Measurements from ENCODE around the gene CDK8. TPM values are rescaled to one million over a fixed set of nuclear protein-coding genes. Genes with fewer than 3 reads are reported as not detected.

Gene CDK8
- total and polyA plus RNA-seq, 10 of the 15 experiments (the other 5 are each of a cell fraction or from before 2014, with no cell fraction given) = 8.6 to 23.5 (median 12.5) TPM

DNA sequence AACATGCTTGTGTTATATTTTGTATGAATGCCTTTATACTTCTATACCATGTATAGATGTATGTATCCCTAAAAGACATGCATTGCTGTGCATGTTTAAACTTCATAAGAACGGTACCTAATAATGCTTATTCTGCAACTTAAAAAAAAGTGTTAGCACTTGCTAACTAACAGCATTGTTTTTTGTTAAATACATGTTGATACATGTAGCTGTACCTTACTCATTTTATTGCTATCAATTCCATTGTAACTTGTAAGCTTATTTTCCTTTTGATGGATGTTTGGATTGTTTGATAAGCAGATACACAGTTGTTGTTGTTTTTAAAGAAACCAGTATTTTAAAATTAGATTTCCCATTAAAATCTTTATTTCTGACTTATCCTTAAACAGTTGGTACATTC, 53.8 kb downstream of the CDK8 start (continued):
- TF ChIP-seq, protein P1, sequence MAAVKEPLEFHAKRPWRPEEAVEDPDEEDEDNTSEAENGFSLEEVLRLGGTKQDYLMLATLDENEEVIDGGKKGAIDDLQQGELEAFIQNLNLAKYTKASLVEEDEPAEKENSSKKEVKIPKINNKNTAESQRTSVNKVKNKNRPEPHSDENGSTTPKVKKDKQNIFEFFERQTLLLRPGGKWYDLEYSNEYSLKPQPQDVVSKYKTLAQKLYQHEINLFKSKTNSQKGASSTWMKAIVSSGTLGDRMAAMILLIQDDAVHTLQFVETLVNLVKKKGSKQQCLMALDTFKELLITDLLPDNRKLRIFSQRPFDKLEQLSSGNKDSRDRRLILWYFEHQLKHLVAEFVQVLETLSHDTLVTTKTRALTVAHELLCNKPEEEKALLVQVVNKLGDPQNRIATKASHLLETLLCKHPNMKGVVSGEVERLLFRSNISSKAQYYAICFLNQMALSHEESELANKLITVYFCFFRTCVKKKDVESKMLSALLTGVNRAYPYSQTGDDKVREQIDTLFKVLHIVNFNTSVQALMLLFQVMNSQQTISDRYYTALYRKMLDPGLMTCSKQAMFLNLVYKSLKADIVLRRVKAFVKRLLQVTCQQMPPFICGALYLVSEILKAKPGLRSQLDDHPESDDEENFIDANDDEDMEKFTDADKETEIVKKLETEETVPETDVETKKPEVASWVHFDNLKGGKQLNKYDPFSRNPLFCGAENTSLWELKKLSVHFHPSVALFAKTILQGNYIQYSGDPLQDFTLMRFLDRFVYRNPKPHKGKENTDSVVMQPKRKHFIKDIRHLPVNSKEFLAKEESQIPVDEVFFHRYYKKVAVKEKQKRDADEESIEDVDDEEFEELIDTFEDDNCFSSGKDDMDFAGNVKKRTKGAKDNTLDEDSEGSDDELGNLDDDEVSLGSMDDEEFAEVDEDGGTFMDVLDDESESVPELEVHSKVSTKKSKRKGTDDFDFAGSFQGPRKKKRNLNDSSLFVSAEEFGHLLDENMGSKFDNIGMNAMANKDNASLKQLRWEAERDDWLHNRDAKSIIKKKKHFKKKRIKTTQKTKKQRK (IDR thresholded peaks at IDR 0.05; ENCODE audit: low read depth, low read length) = no peak
- TF ChIP-seq BCL11A (IDR thresholded peaks at IDR 0.05; ENCODE audit: low read depth, low read length) = no peak

DNA sequence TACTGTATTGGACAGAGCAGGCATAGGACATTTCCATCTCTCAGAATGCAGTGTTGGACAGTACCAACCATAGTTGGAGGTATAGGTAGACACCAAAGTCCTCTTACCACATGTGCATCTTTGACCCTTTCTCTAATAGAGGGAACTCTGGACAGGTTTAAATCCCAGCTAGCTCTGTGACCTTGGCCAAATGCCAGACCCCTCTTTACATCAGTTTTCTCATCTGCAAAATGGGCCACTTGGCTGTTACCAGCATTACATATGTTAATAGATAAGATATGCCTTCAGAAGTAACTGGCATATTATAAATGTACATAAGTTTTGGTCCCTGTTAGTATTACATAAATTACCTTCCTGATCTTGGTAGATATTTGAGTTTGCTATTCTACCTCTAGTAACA, 54.3 kb downstream of the CDK8 start:
- TF ChIP-seq BCL3 (IDR thresholded peaks at IDR 0.05; ENCODE audit: borderline replicate concordance, insufficient read depth, low read depth, low read length, poor library complexity, severe bottlenecking) (no peak), CHD1 (IDR thresholded peaks at IDR 0.05; ENCODE audit: low read depth, low read length) (no peak), ATF2 (IDR thresholded peaks at IDR 0.05; ENCODE audit: low read length) (no peak), STAT3 (IDR thresholded peaks at IDR 0.05; ENCODE audit: low read depth, low read length) (no peak), TARDBP (IDR thresholded peaks at IDR 0.05; ENCODE audit: borderline replicate concordance) (no peak), FOXM1 (IDR thresholded peaks at IDR 0.05; ENCODE audit: low read depth, low read length) (no peak), RUNX3 (IDR thresholded peaks at IDR 0.05; ENCODE audit: low read length) (no peak)
- Histone ChIP-seq H3K4me1 (ENCODE audit: control insufficient read depth, insufficient read depth, low read length) (no peaks in the 10 kb centered on the region), H3K4me3 (no peak overlapping the region), H3K9me3 (replicated peaks; ENCODE audit: control insufficient read depth, insufficient read depth, low read length) (peaks cover 3% of the 10 kb centered on the region; the same call in 2 of the 3 replicates), H3K36me3 (ENCODE audit: control insufficient read depth in 2 of 2, insufficient read depth in 2 of 2, low read length in 1 of 2) (no peaks in the 10 kb centered on the region), H3K27me3 (replicated peaks in 1 of 2; ENCODE audit: control insufficient read depth in 2 of 2, insufficient read depth in 2 of 2, low read length in 1 of 2) (no peaks in the 10 kb centered on the region), H3K9ac (ENCODE audit: control insufficient read depth, insufficient read depth, low read length) (no peak overlapping the region), H2AFZ (ENCODE audit: control insufficient read depth, low read depth, low read length) (no peak overlapping the region), H3K4me2 (ENCODE audit: control insufficient read depth, insufficient read depth) (no peak overlapping the region), H3K27ac (ENCODE audit: control insufficient read depth, insufficient read depth) (no peak overlapping the region), H4K20me1 (ENCODE audit: control insufficient read depth, insufficient read depth) (no peaks in the 10 kb centered on the region), H3K79me2 (ENCODE audit: control insufficient read depth, insufficient read depth, low read length) (peaks cover 3% of the 10 kb centered on the region; the same call in 1 of the 2 replicates)
- no peak for FAIRE-seq
- ATAC-seq = no peak
- in situ Hi-C loops (cut with MboI) (no loop called here), intact Hi-C loops (cut with micrococcal nuclease; ENCODE audit: unreplicated experiment) (no loop called here)
- ChIA-PET CTCF (no interaction called here), POLR2A (no interaction called here), RAD21 (ENCODE audit: unreplicated experiment) (no interaction called here), SMC1A (ENCODE audit: uncharacterized antibody, unreplicated experiment) (interaction anchor here (1.0 kb wide), 1 partner anchor 10 kb away, joined by 3 read pairs; no protein-coding TSS in a partner anchor)
- no peak for DNase-seq (ENCODE audit: low read depth, low spot score)
- BruUV-seq (replicated peaks) = no TSS peak

Data from GM12878 (cell line).